Stimulated activated CD8-positive, alpha-beta memory T cell treated with anti-CD3 and anti-CD28 coated beads, Interleukin-15, amount 100 ng/mL, for 48 hours (primary cell): ENCODE results near the gene DOCK4.

ENCODE experiments used
- DNase-seq, 2 donors: peaks; one replicate each; pipeline ENCODE4 v3.0.0-alpha.2; 2020; ENCODE audit warnings: low read depth in 2 of 2

DOCK4 gene

DNA sequence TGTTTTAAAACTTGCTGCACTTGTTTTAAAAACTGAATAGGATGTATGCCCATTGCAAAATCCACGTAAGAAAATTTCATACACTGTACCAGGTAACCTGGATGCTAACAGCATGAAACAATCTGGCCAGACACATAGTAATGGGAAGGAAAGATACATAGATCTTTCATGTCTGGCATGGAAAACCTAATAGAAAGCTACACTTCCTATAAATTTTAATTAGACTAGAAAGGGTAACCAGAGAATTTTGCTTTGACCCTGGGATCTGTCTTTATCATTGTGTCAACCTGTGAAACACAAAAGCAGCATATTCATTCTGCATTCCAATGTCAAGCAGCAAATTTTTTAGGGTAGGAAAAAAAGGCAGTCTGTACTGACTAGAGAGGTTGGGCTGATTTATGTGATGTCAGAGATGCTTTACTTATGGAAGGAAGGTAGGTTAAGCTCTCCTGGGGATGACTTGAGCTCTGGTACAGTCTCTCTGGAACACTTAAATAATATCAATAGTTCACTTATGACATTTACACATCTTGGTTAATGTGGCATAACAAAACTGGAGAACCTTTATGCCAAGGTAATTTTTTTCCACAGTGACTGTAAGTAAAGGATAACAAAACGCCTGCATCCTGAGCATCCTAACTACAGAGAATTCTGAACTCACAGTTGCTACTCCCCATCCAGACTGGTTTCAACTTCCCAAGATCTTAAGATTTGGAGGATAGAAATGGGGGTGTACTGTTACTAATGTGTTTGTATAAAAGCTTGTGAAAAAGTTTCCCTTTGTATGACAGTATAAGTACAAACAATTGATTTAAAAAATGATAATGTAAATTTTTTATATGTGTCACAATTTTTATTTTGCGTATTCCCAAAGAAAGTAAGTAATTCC lies 44.7 kb downstream of the DOCK4 start:
- no peak for DNase-seq

DNA sequence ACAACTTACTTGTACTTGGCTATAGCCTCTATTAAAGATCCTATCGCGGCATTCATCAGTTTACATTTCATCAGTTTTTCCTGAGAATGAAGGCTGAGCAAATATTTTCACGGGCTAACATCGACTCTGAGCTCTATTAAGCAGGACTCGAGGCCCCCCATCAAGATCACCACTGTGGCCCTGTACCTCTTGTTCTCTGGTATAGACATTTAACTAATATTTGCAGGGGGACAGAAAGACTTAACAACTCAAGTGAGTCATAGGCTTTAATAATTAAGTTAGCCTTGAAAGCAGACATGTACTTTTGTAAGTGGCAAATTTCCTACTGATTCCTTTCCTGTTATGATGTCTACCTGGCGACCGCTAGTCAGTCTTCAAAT lies 45.4 kb downstream of the DOCK4 start:
- DNase-seq, result no peak

DNA sequence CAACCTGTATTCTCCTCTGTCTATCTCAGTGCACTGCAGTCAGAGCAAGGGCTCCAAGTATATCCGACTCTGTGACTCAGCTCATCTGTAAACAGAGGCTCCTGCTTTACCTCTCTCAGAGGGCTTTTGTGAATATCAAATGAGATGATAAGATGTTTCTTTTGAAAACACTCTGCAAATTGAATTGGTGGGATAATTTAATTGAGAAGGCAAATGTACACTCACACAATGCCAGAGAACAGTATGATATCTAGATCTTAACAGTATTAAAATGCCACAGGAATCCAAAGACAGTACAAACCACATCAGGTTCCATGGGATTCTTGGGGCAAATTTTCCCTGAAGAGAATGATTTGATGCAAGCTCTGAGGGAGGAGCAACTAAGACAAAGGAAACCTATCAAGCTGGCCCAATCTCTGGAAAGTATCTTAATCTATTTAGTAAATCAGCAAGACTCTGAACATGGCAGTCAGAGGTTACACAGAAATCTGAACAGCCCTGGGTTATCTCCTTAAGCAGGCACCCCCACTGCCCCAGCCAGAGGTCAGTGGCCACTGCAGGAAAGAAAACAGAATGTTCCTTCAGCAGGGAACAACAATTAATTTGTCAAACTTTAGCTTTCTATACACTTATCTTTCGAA lies 45.9 kb downstream of the DOCK4 start:
- DNase-seq, result no peak

DNA sequence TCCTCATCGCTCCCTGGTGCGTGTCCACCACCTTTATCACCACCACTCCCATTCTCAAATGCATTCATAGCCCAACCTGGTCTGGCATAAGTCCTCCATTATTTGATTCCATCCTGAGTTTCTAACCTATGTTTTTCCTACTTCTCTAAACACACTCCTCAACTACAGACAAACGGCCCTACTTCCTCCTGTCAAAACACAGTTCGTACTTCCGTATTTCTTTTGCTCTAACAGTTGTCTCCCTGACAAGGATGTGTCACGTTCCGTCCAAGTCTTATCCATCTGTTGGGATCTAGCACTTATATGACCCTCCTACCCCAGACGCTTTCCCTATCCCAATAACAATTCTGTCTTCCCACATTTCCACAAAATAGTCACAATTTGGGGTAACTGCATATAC lies 46.8 kb downstream of the DOCK4 start:
- no peak for DNase-seq

DNA sequence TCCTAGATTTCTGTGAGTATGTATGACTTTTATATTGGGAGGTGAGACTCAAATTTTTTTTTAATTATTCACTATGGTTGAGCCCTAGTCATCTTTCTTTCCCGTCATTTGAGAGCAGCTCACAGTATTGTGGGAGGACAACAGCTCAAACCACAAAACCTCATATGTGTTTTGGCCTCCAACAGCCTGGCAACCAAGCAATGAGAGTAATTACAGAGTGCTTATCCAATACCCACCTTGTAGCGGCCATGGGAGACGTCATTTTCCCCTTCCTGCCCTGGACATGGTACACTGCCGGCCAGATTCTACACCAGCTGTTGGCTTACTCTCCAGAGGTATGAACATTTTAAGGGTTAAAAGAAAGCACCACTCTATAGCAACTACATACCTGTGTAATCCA lies 49.1 kb downstream of the DOCK4 start:
- no peak for DNase-seq

DNA sequence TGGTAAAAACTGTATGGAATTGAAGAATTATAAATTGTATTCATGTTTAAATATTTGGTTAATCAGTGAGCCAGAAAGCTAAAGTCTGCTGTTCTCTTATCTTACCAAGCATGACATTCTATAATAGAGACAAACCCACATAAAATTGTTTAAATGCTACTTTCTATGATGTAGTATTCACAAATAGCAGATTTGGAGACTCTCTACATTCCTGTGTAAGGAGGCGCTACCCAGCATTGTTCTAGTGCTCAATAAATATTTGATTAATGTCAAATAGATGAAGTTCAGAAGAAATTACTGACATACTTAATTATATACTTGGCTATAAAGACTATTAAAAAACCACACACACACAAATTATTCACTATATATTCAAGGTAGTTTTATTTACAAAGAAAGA lies 49.8 kb downstream of the DOCK4 start:
- DNase-seq, result no peak

DNA sequence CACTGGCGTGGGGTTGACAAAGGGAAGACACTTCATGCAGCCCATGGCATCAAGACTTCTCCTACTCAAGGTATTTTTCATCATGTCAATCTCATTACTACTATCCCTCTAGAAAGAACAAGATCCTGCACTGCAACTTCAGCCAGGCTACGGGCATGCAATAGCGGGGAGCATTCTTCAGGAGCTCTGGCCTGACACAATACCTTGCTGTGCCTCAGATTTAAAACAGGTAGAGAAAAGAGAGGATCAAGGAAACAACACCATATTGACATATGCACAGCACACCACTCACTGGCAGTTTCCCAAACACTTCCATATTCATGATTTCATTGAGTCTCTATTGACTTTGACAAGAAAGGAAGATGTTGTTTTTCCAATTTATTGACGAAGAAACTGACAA lies 51.5 kb downstream of the DOCK4 start:
- no peak for DNase-seq

DNA sequence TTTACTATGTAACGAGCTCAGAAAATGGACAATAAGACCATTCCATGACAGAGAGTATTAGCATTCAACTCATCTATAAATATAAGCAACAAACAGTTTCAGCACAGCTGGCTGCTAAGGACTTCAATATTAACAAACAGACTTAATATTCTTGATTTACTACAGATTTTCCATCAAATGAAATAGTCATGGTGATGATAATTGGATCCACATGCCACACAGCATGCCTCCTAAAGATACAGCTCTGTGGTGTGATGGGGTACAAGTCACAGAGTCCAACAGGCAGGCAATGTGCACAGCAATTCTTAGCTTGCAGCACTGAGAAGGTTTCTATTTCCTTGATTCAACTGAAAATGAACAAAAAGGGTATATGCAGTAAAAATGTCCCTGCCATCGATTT lies 54.0 kb downstream of the DOCK4 start:
- no peak for DNase-seq

DNA sequence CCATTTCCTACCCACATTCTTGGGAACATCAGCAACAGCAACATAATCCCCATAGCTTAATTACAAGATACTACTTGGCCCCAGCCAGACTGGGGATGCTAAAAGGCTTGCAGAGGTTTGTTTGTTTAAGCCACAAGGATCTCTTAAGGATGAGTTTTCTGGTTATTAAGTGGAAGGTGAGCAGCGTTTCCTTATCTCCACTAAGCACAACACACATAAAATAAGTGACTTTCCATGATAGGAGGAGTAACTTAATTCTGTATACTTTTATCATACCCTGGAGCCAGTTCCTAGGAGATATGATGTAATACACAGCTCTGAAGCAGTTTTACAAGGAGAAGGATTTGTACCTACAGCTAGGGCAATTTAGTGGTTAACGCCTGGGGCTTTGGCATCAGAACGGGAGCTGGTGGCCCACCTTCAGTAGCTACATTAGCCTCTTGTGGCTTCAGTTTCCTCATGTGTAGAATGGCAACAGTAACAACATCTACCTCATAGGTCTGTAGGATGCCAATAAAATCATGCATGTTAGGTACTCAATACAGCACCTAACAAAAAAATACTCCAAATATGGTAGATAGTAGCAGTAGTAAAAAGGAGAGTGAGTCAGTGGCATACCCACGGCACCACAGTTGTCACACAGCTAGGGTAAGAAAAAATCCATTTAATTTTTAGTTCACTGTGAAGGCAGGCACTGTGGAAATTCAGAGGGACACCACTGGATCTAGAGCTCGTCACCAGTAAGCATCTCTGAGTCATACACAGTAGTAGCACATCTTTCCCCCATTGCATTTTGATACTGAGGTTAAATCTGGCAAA lies 55.2 kb downstream of the DOCK4 start:
- no peak for DNase-seq

DNA sequence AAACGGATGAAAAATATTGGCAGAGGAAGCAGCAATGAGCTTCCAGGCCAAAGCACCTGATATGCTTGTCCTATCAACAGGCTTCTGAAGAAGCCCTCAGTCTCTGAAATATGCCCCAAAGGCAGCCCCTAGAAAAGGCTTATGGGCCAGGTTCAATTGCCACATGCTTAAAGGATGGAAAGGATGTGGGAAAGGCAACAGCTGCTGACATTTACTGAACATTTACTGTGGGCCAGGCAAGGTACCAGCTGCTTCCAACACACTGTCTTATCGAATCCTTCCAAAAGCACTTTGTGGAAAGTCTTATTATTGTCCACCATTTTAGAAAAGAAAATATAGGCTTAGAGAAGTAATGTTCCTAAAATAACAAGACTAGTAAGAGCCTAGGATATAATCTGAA lies 56.5 kb downstream of the DOCK4 start:
- no peak for DNase-seq

DNA sequence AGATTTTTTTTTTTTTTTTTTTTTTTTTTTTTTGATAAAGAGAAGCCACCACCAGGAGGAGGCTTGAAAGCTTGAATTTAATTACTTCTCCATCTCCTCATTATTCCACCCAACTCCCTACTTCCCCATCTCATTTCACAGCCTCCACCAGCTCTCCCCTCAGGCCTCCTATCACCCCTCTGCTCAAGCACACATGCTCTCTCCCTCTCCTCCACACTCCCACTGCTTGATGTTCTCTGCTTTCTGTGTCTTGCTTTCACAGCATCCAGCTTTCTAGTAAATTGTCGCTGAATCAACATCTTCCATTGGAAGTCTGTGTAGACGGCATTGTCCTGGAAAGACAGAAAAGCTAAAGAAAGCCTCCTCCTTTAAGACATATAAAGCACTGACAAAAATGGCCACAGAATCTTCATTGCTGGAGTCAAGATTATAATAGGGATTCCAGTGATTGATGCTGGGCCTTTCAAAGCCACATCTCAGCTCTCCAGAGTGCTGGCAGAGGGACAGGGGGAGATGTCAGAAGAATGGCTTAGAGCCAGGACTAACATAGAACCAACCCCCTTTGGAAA lies 58.3 kb downstream of the DOCK4 start:
- DNase-seq, result no peak

DNA sequence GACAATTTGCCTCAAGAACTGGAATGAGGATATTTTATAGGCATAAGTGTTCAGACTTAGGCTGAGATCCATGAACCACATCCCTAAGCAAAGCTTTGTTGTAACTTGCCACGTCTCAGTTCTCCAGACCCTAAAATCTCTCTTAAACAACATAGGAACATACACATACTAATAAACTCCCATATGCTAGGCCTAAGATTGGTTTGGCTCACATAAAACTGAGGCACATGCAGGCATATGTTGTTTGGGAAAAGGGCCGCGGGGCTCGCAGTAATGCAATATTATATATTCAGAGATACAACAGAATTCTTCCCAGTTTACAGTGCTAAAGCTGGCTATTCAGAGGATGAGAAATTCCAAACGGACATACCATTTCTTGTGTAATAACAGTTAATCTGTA lies 61.0 kb downstream of the DOCK4 start:
- DNase-seq, result no peak

DNA sequence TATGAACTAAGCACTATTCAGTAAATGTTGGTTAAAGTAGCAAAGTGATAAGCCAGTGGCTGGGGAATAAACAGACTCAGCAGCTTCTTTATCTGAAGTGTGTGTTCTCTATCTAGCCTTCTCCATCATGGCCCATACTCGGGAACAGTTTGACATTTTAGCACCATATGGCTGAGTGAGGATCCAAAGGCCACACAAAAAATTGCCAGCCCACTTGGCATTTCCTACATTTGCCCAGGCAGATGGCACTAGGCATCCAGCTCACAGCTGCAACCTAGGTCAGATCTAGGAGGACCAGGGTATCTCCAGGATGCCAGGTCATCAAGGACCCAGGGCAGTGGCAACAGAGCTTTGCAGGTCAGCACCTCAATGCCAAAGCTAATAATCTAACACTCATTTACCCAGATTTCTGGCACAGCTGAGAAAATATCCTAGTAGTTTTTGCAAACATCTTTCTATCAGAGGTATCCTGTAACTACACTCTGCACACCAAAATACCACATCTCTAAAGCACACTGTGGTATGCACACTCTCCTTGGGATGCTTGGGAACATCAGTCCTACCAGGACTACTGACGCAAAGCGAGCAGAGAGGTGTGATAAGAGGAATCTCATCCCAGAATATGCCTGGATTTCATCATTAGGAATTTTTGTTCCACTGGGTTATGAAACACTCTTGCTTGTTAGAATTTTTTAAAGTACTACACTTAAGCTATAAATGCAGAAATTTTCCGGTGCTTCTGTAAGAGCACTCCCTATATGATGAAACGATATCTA lies 61.7 kb downstream of the DOCK4 start:
- DNase-seq, result no peak

DNA sequence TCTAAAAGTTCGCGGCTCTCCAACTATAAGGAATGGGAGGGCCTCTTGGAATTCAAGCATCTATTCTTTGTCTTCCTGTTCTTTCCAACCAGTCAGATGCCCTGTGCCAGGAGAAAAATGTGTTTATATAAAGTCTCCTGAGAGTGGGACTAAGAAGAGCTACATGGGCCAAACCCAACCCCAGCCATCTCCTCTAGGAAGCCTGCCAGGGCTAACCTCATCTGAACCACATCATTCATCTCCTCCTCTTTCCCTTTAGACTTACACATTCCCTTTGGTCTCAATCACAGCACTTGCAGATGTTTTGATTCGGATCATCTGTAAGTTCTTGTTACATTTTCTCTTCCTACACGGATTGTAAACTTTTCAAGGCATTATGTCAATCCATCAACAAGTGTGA lies 62.6 kb downstream of the DOCK4 start:
- no peak for DNase-seq

DNA sequence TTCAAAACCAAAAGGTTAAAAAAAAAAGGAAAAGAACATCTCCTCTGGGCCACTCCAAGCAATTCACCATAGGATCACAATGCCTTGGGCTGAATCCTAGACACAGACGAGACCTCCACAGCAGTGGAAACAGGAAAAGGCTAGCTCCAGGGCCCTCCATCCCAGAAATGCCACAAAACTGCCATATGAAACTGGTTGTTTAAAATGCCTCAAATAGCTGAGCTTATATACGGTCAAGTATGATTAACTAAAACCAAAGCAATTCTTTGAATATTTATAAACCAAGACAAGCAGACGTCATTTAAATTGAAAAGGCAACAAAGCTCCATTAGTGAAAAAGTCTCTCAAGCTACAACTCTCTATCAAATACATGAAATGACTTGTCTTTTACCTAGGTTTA lies 63.1 kb downstream of the DOCK4 start:
- DNase-seq, result no peak

DNA sequence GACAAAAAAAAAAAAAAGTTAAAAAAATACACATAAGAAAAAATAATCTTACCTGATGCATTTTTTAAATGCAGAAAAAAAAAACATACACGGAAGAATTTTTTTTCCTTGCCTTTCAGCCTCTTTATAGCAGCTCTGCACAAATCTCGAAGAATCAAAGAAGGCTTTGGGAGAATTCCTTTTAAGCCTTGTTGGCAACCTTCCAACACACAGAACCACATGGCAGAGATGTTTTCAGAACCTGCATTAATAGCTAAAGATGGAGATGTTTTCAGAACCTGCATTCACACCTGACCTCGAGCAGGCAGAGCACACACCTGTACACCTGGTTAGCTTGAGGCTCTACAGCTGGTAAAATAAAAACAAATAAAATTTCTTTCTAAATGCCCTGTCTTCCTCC lies 65.6 kb downstream of the DOCK4 start:
- DNase-seq, result no peak

DNA sequence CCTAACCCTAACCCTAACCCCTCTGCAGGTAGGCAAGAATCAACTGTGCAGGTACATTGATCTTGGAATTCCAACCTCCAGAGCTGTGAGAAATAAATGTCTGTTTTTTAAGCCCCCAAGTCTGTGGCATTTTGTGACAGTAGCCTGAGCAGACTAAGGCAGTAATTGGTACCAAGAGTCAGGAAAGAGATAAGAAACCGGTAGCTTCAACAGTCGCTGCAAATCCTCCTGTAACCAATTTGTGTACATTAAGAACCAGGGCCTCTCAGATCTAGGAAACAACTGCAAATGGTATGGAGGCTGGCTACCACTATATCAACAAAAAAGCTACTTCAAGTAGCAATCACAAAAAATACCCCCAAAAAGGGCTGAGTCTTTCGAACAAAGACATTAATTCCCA lies 67.3 kb downstream of the DOCK4 start:
- DNase-seq, result no peak

DNA sequence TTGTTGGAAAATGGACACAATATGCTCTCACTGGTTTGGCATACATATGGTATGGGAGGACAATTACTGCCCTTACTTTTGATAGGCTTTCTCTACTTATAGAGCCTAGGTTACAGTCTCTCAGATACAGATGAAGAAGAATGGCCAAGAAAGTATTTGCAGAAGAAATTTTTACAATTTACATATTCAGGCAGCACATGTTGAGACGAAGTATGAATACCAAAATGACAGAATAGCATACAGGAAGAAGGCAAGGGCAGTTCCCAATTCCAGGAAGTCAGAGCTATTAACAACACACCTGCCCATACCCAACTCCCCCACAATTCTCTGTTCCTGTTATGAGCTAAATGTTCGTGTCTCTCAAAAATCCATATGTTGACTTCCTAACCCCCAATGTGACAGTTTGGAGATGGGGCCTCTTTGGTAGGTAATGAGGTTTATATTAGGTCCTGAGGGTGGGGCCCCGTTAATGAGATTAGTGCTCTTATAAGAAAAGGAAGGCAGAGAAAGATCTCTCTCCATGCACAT lies 67.8 kb downstream of the DOCK4 start:
- DNase-seq, result no peak

DNA sequence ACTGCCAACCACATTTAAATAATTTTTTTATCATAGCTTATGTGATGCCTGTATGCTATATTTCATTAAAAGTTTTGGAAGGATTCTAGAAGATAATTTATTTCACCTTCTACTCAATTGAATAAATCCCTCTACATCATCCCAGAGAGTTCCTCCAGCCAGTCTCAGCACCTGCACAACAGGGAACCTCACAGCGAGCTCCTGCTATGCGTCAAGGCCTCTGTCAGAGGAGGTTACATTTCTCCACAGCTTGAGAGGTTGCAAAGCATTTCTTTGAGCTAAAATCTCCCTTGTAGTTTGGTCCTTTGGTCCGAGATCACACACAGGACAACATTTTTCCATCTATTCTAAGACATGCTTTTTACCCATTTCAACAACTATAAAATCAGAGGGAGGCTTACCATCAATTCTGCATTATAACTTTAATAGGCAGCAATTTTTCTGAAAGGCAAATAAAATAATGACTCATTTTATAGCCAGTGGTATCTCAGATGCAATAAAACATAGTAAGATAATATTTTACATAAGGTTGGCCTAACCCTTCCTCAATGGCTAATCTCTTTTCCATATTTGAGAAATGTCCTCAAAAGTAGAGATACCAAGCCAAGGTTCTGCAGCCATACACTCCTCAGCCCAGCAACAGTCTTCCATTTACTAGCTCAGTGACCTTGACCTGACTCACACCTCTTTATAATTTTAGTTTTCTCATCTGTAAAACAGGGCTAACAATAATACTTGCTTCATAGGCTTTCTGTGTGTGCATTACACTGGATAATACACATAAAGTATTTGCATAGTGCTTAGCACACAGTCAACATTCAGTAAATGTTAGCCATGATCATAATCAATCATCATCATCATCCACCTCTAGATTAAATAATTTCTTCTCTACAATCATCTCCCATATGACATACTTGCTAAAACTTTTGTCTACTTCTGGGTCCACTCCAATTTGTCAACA lies 68.8 kb downstream of the DOCK4 start:
- DNase-seq, result no peak
